Spleen (tissue), 7 donors: Measurements from ENCODE around the gene NCDN.

Source experiments
- CTCF ChIP-seq, 11 experiments: fragments of 200-600 bp in 7 of 11; fragments of 450-650 bp in 4 of 11; sonication (generic) in 4 of 11; IDR thresholded peaks in 8 of 11; conservative IDR thresholded peaks in 3 of 11; 1 replicate in 7 of 11; 2 replicates in 4 of 11; pipeline versions ENCODE4 v1.4.0 to v1.8.0; 2016 to 2021; ENCODE audit warnings: antibody characterized with exemption in 11 of 11, inconsistent platforms in 4 of 11, mild to moderate bottlenecking in 1 of 11
- POLR2A ChIP-seq, 3 donors: fragments of 450-650 bp; IDR thresholded peaks; one replicate each; pipeline ENCODE4 v1.5.1; 2017; ENCODE audit warnings: antibody characterized with exemption in 3 of 3, mild to moderate bottlenecking in 1 of 3
- donor health status: DM: no; HTN: no; CAD: no; lungs with moderate emphysema.
- donor health status: DM: no; HTN: no; CAD: no.
- donor health status: DM: no; HTN: no; CAD: no.

GRCh38 chr1:35559317-35559944, 1.8 kb downstream of the NCDN start:
- TF ChIP-seq CTCF (IDR thresholded peaks at IDR 0.05 in 8 of 11, conservative IDR thresholded peaks at IDR 0.05 in 3 of 11) (no peak), POLR2A (IDR thresholded peaks at IDR 0.05) (no peak)
